ENCODE results near the gene CDH15.

Gene CDH15

GRCh38 chr16:89156740-89157645 is 14.6 kb upstream of the CDH15 start:
- Histone ChIP-seq H3K4me3 (ENCODE audit: low read depth, low read length, poor library complexity, severe bottlenecking) (no peak overlapping the region), H3K4me1 (ENCODE audit: insufficient read depth, low read length, severe bottlenecking) (peaks cover 32% of the 10 kb centered on the region), H3K27ac (ENCODE audit: low read depth, low read length, poor library complexity, severe bottlenecking) (no peak overlapping the region), H3K36me3 (ENCODE audit: insufficient read depth, low read length) (peaks cover 2% of the 10 kb centered on the region), H3K9me3 (ENCODE audit: low read length) (no peaks in the 10 kb centered on the region), H3K79me2 (ENCODE audit: insufficient read depth, low read length) (no peaks in the 10 kb centered on the region), H2AFZ (ENCODE audit: low read length) (no peak overlapping the region), H4K20me1 (ENCODE audit: insufficient read depth, low read length) (no peaks in the 10 kb centered on the region), H3F3A (ENCODE audit: insufficient read depth, low read length) (peaks cover 6% of the 10 kb centered on the region; the same call in 1 of the 2 replicates), H3K9me2 (ENCODE audit: low read depth, low read length) (no peaks in the 10 kb centered on the region), H3K27me3 (ENCODE audit: insufficient read depth, low read length) (0 out of 2 replicates have a peak, but pooled peaks cover 6% of the 10 kb centered on the region), H3K9ac (ENCODE audit: low read length) (no peak overlapping the region), H3K4me2 (ENCODE audit: low read length) (no peak overlapping the region)
- TF ChIP-seq CTCF (IDR thresholded peaks at IDR 0.05; ENCODE audit: low read length) (no peak), EZH2 (IDR thresholded peaks at IDR 0.05; ENCODE audit: borderline replicate concordance, low read length) (no peak)

GRCh38 chr16:89157778-89158177 is 13.8 kb upstream of the CDH15 start:
- Histone ChIP-seq H3K4me2 (ENCODE audit: low read length) (no peak overlapping the region), H3K9me2 (ENCODE audit: low read depth, low read length) (no peaks in the 10 kb centered on the region), H3K4me1 (ENCODE audit: insufficient read depth, low read length, severe bottlenecking) (peaks cover 30% of the 10 kb centered on the region), H3K36me3 (ENCODE audit: insufficient read depth, low read length) (no peaks in the 10 kb centered on the region), H2AFZ (ENCODE audit: low read length) (no peak overlapping the region), H3K9ac (ENCODE audit: low read length) (no peak overlapping the region), H3F3A (ENCODE audit: insufficient read depth, low read length) (peaks cover 6% of the 10 kb centered on the region; the same call in 1 of the 2 replicates), H4K20me1 (ENCODE audit: insufficient read depth, low read length) (no peaks in the 10 kb centered on the region), H3K79me2 (ENCODE audit: insufficient read depth, low read length) (no peaks in the 10 kb centered on the region), H3K4me3 (ENCODE audit: low read depth, low read length, poor library complexity, severe bottlenecking) (no peak overlapping the region), H3K9me3 (ENCODE audit: low read length) (no peaks in the 10 kb centered on the region), H3K27ac (ENCODE audit: low read depth, low read length, poor library complexity, severe bottlenecking) (no peak overlapping the region), H3K27me3 (ENCODE audit: insufficient read depth, low read length) (0 out of 2 replicates have a peak, but pooled peaks cover 8% of the 10 kb centered on the region)
- TF ChIP-seq EZH2 (IDR thresholded peaks at IDR 0.05; ENCODE audit: borderline replicate concordance, low read length) (no peak), CTCF (IDR thresholded peaks at IDR 0.05; ENCODE audit: low read length) (no peak)

GRCh38 chr16:89159066-89159849 is 12.3 kb upstream of the CDH15 start:
- peaks cover 23% of the 10 kb centered on the region for H3K4me1 ChIP-seq (ENCODE audit: insufficient read depth, low read length, severe bottlenecking)
- H3K9me3 ChIP-seq (ENCODE audit: low read length): no peaks in the 10 kb centered on the region
- H3K27me3 ChIP-seq (ENCODE audit: insufficient read depth, low read length): 0 out of 2 replicates have a peak, but pooled peaks cover 8% of the 10 kb centered on the region
- no peak overlapping the region for H3K9ac ChIP-seq (ENCODE audit: low read length)
- no peak overlapping the region for H3K4me2 ChIP-seq (ENCODE audit: low read length)
- no peak overlapping the region for H2AFZ ChIP-seq (ENCODE audit: low read length)
- no peaks in the 10 kb centered on the region for H3K36me3 ChIP-seq (ENCODE audit: insufficient read depth, low read length)
- H4K20me1 ChIP-seq (ENCODE audit: insufficient read depth, low read length): no peaks in the 10 kb centered on the region
- H3K79me2 ChIP-seq (ENCODE audit: insufficient read depth, low read length): no peaks in the 10 kb centered on the region
- H3F3A ChIP-seq (ENCODE audit: insufficient read depth, low read length): peaks cover 6% of the 10 kb centered on the region; the same call in 1 of the 2 replicates
- no peak overlapping the region for H3K4me3 ChIP-seq (ENCODE audit: low read depth, low read length, poor library complexity, severe bottlenecking)
- no peak overlapping the region for H3K27ac ChIP-seq (ENCODE audit: low read depth, low read length, poor library complexity, severe bottlenecking)
- TF ChIP-seq CTCF (IDR thresholded peaks at IDR 0.05; ENCODE audit: low read length): no peak
- TF ChIP-seq EZH2 (IDR thresholded peaks at IDR 0.05; ENCODE audit: borderline replicate concordance, low read length): no peak
- no peaks in the 10 kb centered on the region for H3K9me2 ChIP-seq (ENCODE audit: low read depth, low read length)

All from OCI-LY1 (cell line).